Osteoblast (primary cell): ENCODE results near the gene TPRG1. TPM values are rescaled to one million over a fixed set of nuclear protein-coding genes. Genes with fewer than 3 reads are reported as not detected.

Experiments
- DNase-seq: peaks from one replicate; pipeline ENCODE4 v3.0.0; 2011; ENCODE audit warnings: low spot score, mixed read lengths; ENCODE audit not compliant: insufficient read length; ENCODE audit errors: missing footprints
- H2AFZ ChIP-seq: 2 replicates; pipeline ENCODE4 v1.6.0; 2011; ENCODE audit warnings: mild to moderate bottlenecking, low read length
- H3K27ac ChIP-seq: 2 replicates; pipeline ENCODE4 v1.5.1; 2011; ENCODE audit warnings: mild to moderate bottlenecking, low read depth, low read length, moderate library complexity
- H3K27me3 ChIP-seq: 2 replicates; pipeline ENCODE4 v1.6.0; 2012; ENCODE audit warnings: mild to moderate bottlenecking, control low read depth, inconsistent platforms, low read length, moderate library complexity; ENCODE audit not compliant: insufficient read depth
- H3K36me3 ChIP-seq: 2 replicates; pipeline ENCODE4 v1.5.1; 2011; ENCODE audit warnings: mild to moderate bottlenecking, low read length, control low read depth, moderate library complexity; ENCODE audit not compliant: insufficient read depth
- H3K4me1 ChIP-seq: 2 replicates; pipeline ENCODE4 v1.5.1; 2011; ENCODE audit warnings: mild to moderate bottlenecking, low read length, control low read depth, moderate library complexity; ENCODE audit not compliant: insufficient read depth
- H3K4me2 ChIP-seq: 2 replicates; pipeline ENCODE4 v1.6.0; 2011; ENCODE audit warnings: mild to moderate bottlenecking, low read length; ENCODE audit not compliant: insufficient read depth
- H3K4me3 ChIP-seq: fragments of 200-600 bp; sonication (generic); 3 replicates; pipeline ENCODE4 v1.5.1; 2012; ENCODE audit warnings: mild to moderate bottlenecking, low read length, inconsistent platforms; ENCODE audit not compliant: insufficient read depth
- H3K79me2 ChIP-seq: 2 replicates; pipeline ENCODE4 v1.6.0; 2012; ENCODE audit warnings: mild to moderate bottlenecking, low read length, control low read depth, inconsistent platforms; ENCODE audit not compliant: insufficient read depth
- H3K9me3 ChIP-seq: 2 replicates; pipeline ENCODE4 v1.5.1; 2011; ENCODE audit warnings: low read depth, low read length, control low read depth
- H4K20me1 ChIP-seq: 2 replicates; pipeline ENCODE4 v1.6.0; 2012; ENCODE audit warnings: mild to moderate bottlenecking, low read length, control low read depth; ENCODE audit not compliant: insufficient read depth
- CTCF ChIP-seq: IDR thresholded peaks from 2 replicates; pipeline ENCODE4 v1.5.1; 2011; ENCODE audit warnings: mild to moderate bottlenecking, low read depth, low read length, moderate library complexity; ENCODE audit errors: extremely low read depth
- total RNA-seq: library from RNA; depleted of rRNA; stranded (reverse); fragments of >200 nt; gene quantifications from 2 replicates; pipeline ENCODE4 v1.2.3, GENCODE V29; 2012

Gene TPRG1
- total RNA-seq, 1 donor = 6.5 TPM

DNA sequence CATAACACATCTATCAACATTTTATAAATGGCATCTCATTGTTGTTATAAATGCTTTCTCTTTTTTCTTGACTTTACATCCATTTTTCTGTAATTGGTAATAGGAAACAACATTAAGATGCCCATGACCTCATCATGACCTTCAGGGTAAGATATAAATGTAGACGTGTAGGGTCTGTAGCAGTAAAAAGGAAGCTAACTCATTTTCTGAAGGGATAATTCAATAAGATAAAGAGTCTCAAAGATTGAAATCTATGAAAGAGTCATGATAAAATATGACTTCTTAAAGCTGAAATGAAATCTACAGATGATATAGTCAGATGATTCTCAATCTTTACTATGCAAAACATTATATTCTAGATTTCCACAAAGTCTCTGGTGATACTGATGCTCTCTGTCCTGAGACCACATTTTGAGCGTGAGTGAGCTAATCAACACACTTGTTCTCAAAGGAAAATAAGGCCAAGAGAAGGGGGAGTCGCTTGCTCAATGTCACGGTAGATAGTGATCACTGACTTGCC is 38.5 kb downstream of the TPRG1 start:
- H3K4me3 ChIP-seq = no peak overlapping the region
- TF ChIP-seq CTCF = no peak
- no peaks in the 10 kb centered on the region for H4K20me1 ChIP-seq
- H3K4me2 ChIP-seq = no peak overlapping the region
- peaks cover 5% of the 10 kb centered on the region for H3K27me3 ChIP-seq
- no peaks in the 10 kb centered on the region for H3K36me3 ChIP-seq
- no peak overlapping the region for H3K27ac ChIP-seq
- no peak for DNase-seq
- H3K9me3 ChIP-seq = no peaks in the 10 kb centered on the region
- H3K4me1 ChIP-seq = no peaks in the 10 kb centered on the region
- H3K79me2 ChIP-seq = no peaks in the 10 kb centered on the region
- H2AFZ ChIP-seq = no peak overlapping the region

DNA sequence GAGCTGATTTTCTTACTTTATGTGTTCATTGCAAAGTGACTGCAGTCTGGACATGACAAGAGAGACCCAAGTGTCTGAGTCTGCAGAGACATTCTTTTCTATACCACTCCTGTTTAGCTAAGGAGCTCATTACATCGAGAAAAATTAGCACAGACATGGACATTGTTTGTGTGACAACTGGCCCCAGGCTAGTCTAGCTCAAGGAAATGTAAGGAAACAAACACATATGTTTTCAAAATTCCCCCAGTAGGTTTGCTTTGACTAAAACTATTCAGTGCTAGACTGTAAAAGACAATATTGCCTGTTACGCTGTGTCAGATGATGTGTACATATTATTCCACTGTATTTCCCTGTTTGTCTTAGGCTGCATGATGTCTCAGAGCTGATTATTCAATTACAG is 40.9 kb downstream of the TPRG1 start:
- TF ChIP-seq CTCF = no peak
- Histone ChIP-seq H3K9me3 (no peaks in the 10 kb centered on the region), H3K36me3 (no peaks in the 10 kb centered on the region), H3K4me3 (no peak overlapping the region), H3K4me1 (no peaks in the 10 kb centered on the region), H4K20me1 (no peaks in the 10 kb centered on the region), H2AFZ (no peak overlapping the region), H3K79me2 (no peaks in the 10 kb centered on the region), H3K27me3 (peaks cover 5% of the 10 kb centered on the region), H3K4me2 (no peak overlapping the region), H3K27ac (no peak overlapping the region)
- no peak for DNase-seq

DNA sequence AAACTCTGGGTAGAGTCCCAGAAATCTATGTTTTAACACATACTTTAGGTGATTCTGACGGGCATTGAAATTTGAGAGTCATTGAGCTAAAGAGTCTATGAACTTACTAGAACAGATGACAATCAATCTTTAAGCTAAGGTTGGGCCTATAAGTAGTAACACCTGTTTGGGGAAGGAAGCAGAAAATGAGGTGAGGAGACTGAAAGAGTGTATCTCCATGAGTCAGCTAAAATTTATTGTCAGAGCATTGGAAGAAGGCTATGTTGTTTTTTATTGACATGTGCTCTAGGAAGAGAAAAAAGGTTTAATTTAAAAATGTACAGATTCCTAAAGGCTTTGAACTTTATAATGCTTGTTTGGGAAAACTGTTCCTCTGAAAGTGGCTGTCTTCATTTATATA is 42.9 kb downstream of the TPRG1 start:
- DNase-seq = no peak
- no peak for TF ChIP-seq CTCF
- Histone ChIP-seq H3K4me2 (no peak overlapping the region), H2AFZ (no peak overlapping the region), H3K4me1 (no peaks in the 10 kb centered on the region), H3K79me2 (no peaks in the 10 kb centered on the region), H3K36me3 (no peaks in the 10 kb centered on the region), H3K9me3 (no peaks in the 10 kb centered on the region), H4K20me1 (no peaks in the 10 kb centered on the region), H3K4me3 (no peak overlapping the region), H3K27ac (no peak overlapping the region), H3K27me3 (no peaks in the 10 kb centered on the region)

DNA sequence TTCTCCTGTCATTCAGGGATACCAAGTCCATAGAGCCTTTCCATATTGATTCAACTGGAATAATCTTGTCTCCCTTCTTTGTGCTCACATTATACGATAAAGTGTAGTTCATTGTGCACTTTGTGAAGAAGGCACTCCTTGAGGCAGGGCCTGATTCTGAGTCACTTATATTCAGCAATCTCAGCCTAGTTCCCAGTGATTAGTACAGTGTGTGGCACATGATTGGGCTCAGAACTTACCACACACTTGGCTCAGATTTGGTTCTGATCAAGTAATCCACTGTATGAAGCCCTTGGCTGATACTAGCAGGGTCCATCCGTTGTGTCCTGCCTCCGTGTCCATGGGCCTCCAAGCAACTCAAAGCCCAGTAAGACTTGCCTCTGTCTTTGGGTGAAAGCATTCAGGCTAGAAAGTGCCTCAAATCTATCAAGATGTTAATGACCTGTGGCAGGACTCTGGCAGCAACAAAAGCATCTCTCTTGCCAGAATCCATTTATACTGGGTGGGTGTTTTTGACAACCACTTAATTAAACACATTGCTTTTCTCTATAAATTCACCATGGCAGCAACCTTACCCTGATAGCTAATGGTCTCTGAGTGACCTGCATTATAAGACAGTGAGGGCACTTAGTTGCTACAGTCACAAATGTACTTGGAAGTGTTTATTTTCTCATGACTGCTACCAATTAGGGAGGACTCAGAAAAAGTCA is 51.3 kb downstream of the TPRG1 start:
- no peaks in the 10 kb centered on the region for H3K79me2 ChIP-seq
- H3K27ac ChIP-seq = no peak overlapping the region
- H3K36me3 ChIP-seq = no peaks in the 10 kb centered on the region
- H3K9me3 ChIP-seq = no peaks in the 10 kb centered on the region
- no peak overlapping the region for H3K4me3 ChIP-seq
- no peak overlapping the region for H3K4me2 ChIP-seq
- TF ChIP-seq CTCF = no peak
- H2AFZ ChIP-seq = no peak overlapping the region
- DNase-seq = peak; percentile 3
- no peaks in the 10 kb centered on the region for H4K20me1 ChIP-seq
- H3K27me3 ChIP-seq = no peaks in the 10 kb centered on the region
- H3K4me1 ChIP-seq = no peaks in the 10 kb centered on the region
